Body of pancreas (tissue), 4 donors: Measurements from ENCODE around the gene PRPS1L1. TPM values are rescaled to one million over a fixed set of nuclear protein-coding genes. Genes with fewer than 3 reads are reported as not detected.

Experiments
- ATAC-seq: fragments of 150-250 bp; one replicate; pipeline ENCODE4 v1.9.1; 2016
- DNase-seq, 4 donors: peaks; one replicate each; pipeline ENCODE4 v3.0.0-alpha.2; 2019
- H3K27ac ChIP-seq, 4 donors: fragments of 200-600 bp; sonication (generic); 1 replicate in 3 of 4; 2 replicates in 1 of 4; pipeline versions ENCODE4 v1.5.1 to v1.6.1; 2016 to 2019; ENCODE audit warnings: mild to moderate bottlenecking in 1 of 4, mixed read lengths in 1 of 4, moderate library complexity in 1 of 4
- H3K27me3 ChIP-seq, 2 donors: fragments of 200-600 bp; sonication (generic); one replicate each; pipeline ENCODE4 v1.6.0; 2016; ENCODE audit warnings: mild to moderate bottlenecking in 1 of 2
- H3K36me3 ChIP-seq, 2 donors: fragments of 200-600 bp; sonication (generic); replicated peaks in 1 of 2; 2 replicates each; pipeline ENCODE4 v1.5.1; 2016; ENCODE audit warnings: low read depth in 2 of 2; ENCODE audit not compliant: insufficient read depth in 1 of 2
- H3K4me1 ChIP-seq: fragments of 200-600 bp; sonication (generic); one replicate; pipeline ENCODE4 v1.6.0; 2016
- H3K4me3 ChIP-seq, 2 donors: fragments of 200-600 bp; sonication (generic); 1 replicate in 1 of 2; 2 replicates in 1 of 2; pipeline ENCODE4 v1.5.1; 2016 to 2019
- H3K9me3 ChIP-seq, 3 donors: fragments of 200-600 bp; sonication (generic); 1 replicate in 2 of 3; 2 replicates in 1 of 3; pipeline ENCODE4 v1.5.1; 2016
- POLR2A ChIP-seq, 3 donors: fragments of 450-650 bp; IDR thresholded peaks; one replicate each; pipeline ENCODE4 v1.6.1; 2016; ENCODE audit warnings: antibody characterized with exemption in 3 of 3, mild to moderate bottlenecking in 2 of 3
- WGBS, 2 donors: methylation state at CpG; one replicate each; pipeline ENCODE4 v1.1.5; 2017; 5-methylcytosine and 5-hydroxymethylcytosine counted together
- intact Hi-C: fragments of 100-400 bp; cut with DNase I; formaldehyde crosslinking; loops from one replicate; pipeline ENCODE4 v1.15.1; 2023
- total RNA-seq, 2 donors: library from RNA; depleted of rRNA; stranded (reverse); fragments of >200 nt; gene quantifications; one replicate each; pipeline ENCODE4 v1.1.0, GENCODE V29; 2016
- TF ChIP-seq, protein P1 (sequence below), 7 experiments: fragments of 450-650 bp in 4 of 7; fragments of 200-600 bp in 3 of 7; sonication (generic) in 3 of 7; IDR thresholded peaks; one replicate each; pipeline ENCODE4 v1.5.1; 2016 to 2019; ENCODE audit warnings: antibody characterized with exemption in 7 of 7

PRPS1L1 gene
- total RNA-seq, 2 donors from 2014 or later = not detected

DNA sequence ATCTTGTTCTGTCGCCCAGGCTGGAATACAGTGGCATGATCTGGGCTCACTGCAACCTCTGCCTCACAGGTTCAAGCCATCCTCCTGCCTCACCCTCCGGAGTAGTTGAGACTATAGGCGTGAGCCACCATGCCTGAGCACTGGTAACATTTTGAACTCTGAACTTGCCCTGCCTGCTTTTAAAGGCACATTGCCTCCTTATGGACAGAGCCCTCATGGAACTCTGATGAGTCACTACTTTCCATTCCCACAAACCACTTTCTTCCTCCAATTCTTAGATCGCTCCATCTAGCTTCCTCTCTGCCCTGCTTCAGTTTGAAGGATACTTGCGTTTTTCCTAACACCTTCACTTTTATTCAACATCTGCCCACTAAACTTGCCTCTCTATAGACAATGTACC is 38.1 kb downstream of the PRPS1L1 start:
- H3K4me1 ChIP-seq = no peaks in the 10 kb centered on the region
- no peaks in the 10 kb centered on the region for H3K27me3 ChIP-seq
- H3K9me3 ChIP-seq = no peaks in the 10 kb centered on the region
- no peak for DNase-seq
- H3K4me3 ChIP-seq = no peak overlapping the region
- no peak for ATAC-seq
- no peak overlapping the region for H3K27ac ChIP-seq
- no peaks in the 10 kb centered on the region for H3K36me3 ChIP-seq
- intact Hi-C loops = no loop called here
- WGBS, 2 donors = 82 to 86% methylated on average over 5 of the region's 5 CpGs
- TF ChIP-seq POLR2A (IDR thresholded peaks at IDR 0.05) = no peak
- TF ChIP-seq, protein P1, sequence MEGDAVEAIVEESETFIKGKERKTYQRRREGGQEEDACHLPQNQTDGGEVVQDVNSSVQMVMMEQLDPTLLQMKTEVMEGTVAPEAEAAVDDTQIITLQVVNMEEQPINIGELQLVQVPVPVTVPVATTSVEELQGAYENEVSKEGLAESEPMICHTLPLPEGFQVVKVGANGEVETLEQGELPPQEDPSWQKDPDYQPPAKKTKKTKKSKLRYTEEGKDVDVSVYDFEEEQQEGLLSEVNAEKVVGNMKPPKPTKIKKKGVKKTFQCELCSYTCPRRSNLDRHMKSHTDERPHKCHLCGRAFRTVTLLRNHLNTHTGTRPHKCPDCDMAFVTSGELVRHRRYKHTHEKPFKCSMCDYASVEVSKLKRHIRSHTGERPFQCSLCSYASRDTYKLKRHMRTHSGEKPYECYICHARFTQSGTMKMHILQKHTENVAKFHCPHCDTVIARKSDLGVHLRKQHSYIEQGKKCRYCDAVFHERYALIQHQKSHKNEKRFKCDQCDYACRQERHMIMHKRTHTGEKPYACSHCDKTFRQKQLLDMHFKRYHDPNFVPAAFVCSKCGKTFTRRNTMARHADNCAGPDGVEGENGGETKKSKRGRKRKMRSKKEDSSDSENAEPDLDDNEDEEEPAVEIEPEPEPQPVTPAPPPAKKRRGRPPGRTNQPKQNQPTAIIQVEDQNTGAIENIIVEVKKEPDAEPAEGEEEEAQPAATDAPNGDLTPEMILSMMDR (IDR thresholded peaks at IDR 0.05) = no peak

- Histone ChIP-seq H3K27ac (no peak overlapping the region), H3K4me3 (no peak overlapping the region), H3K4me1 (no peaks in the 10 kb centered on the region), H3K27me3 (no peaks in the 10 kb centered on the region), H3K36me3 (no peaks in the 10 kb centered on the region), H3K9me3 (no peaks in the 10 kb centered on the region)
- ATAC-seq (no peak), DNase-seq (no peak)
- WGBS, 2 donors = 77% methylated on average over 6 of the region's 6 CpGs
- TF ChIP-seq POLR2A (IDR thresholded peaks at IDR 0.05) = no peak
- TF ChIP-seq, protein P1 (IDR thresholded peaks at IDR 0.05) = no peak
- intact Hi-C loops = no loop called here
Measured at GRCh38 chr7:17988858-17989257, 38.8 kb downstream of the PRPS1L1 start.

- intact Hi-C loops = no loop called here
- no peak overlapping the region for H3K27ac ChIP-seq
Measured at GRCh38 chr7:17988141-17988540, 39.5 kb downstream of the PRPS1L1 start.

DNA sequence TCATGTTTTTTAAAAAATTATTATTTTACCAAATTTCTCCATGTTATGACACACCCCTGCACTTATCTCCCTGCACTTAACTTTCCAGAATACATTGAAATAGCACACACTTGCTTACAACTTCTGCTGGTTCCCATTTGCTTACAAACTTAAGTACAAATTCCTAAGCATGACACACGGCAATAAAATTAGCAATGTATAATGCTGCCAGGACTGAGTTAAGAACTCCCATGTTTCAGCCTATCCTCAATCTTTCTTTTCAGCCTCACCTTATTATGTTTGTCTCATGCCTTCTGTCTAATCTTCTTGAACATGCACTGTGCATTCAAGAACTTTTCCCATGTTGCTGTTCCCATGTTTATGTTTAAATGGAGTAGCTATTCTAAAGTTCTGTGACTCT is 40.8 kb downstream of the PRPS1L1 start:
- Histone ChIP-seq H3K9me3 (no peaks in the 10 kb centered on the region), H3K36me3 (no peaks in the 10 kb centered on the region), H3K27ac (no peak overlapping the region), H3K4me1 (no peaks in the 10 kb centered on the region), H3K4me3 (no peak overlapping the region), H3K27me3 (no peaks in the 10 kb centered on the region)
- DNase-seq = no peak
- intact Hi-C loops = no loop called here
- TF ChIP-seq, protein P1 (IDR thresholded peaks at IDR 0.05) = no peak
- TF ChIP-seq POLR2A (IDR thresholded peaks at IDR 0.05) = no peak
- WGBS, 2 donors = 39 to 53% methylated on average over 1 of the region's 1 CpG
- no peak for ATAC-seq

More at GRCh38 chr7:17988141-17988540, 39.5 kb downstream of the PRPS1L1 start:
- Histone ChIP-seq H3K27me3 (no peaks in the 10 kb centered on the region), H3K4me3 (no peak overlapping the region), H3K36me3 (no peaks in the 10 kb centered on the region), H3K9me3 (no peaks in the 10 kb centered on the region), H3K4me1 (no peaks in the 10 kb centered on the region)
- ATAC-seq (no peak), DNase-seq (no peak)
- WGBS, 2 donors = 55 to 72% methylated on average over 6 of the region's 6 CpGs
- no peak for TF ChIP-seq POLR2A (IDR thresholded peaks at IDR 0.05)
- TF ChIP-seq, protein P1 (IDR thresholded peaks at IDR 0.05) = no peak

DNA sequence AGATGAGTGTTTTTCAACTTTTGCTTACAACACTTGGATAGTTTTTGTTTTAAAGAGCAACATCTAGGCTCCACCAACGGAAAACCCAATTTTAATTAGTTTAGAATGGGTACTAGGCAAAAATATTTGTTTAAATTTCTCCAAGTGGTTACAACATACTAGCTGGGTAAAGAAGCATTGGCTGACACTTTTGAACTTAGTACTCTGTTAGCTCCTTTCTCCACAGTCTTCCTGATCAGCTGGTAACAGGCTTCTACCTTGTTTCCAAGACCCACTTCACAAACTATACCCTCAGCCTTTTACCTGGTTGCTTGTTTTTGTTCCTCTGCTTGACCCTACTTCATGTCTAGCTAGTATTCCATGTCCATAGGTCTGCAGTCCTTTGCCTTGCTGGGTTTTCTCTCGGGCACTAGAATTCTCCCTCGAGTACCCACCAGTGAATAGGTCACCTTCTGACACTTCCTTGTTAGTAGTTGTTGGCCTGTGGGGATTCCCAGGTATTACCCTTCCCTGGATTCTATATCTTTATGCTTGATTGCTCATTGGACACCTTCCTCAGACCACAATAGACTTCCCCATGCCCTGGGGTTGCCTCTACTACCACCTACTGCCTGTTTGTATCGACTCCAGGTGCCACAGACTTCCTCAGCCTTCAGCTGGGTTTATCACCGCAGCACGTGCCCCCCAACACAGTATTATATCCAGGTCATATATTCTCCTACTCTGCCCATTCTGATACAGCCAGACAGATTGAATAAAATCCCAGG is 42.0 kb downstream of the PRPS1L1 start:
- ATAC-seq (no peak), DNase-seq (no peak)
- no peak overlapping the region for H3K27ac ChIP-seq
- H3K4me1 ChIP-seq = no peaks in the 10 kb centered on the region
- no peaks in the 10 kb centered on the region for H3K9me3 ChIP-seq
- no peak overlapping the region for H3K4me3 ChIP-seq
- 64 to 72% methylated on average over 6 of the region's 6 CpGs for WGBS, 2 donors
- no peak for TF ChIP-seq POLR2A (IDR thresholded peaks at IDR 0.05)
- TF ChIP-seq, protein P1 (IDR thresholded peaks at IDR 0.05) = no peak
- no peaks in the 10 kb centered on the region for H3K27me3 ChIP-seq
- intact Hi-C loops = no loop called here
- H3K36me3 ChIP-seq = no peaks in the 10 kb centered on the region
